GM12872 (cell line): ENCODE data around the gene NUP50.

Source experiments
- CTCF ChIP-seq: IDR thresholded peaks from 3 replicates; pipeline ENCODE4 v1.5.1; 2011; ENCODE audit warnings: low read depth, mild to moderate bottlenecking, low read length, moderate library complexity; ENCODE audit not compliant: insufficient read depth

The NUP50 gene

GRCh38 chr22:45187891-45188290, 24.2 kb downstream of the NUP50 start:
- no peak for TF ChIP-seq CTCF

GRCh38 chr22:45188779-45189178, 25.1 kb downstream of the NUP50 start:
- no peak for TF ChIP-seq CTCF

- TF ChIP-seq CTCF, result no peak
Measured at GRCh38 chr22:45190202-45190872, 26.6 kb downstream of the NUP50 start.

- TF ChIP-seq CTCF, result 0 out of 3 replicates have a peak, but pooled peaks have one; percentile 7
Measured at GRCh38 chr22:45192701-45193187, 29.0 kb downstream of the NUP50 start.

GRCh38 chr22:45194686-45195085, 31.0 kb downstream of the NUP50 start:
- no peak for TF ChIP-seq CTCF

GRCh38 chr22:45195616-45196015, 31.9 kb downstream of the NUP50 start:
- no peak for TF ChIP-seq CTCF

- TF ChIP-seq CTCF, result no peak
Measured at GRCh38 chr22:45196308-45196707, 32.6 kb downstream of the NUP50 start.
